ENCODE results near the gene ARHGAP18. TPM values are rescaled to one million over a fixed set of nuclear protein-coding genes. Genes with fewer than 3 reads are reported as not detected.

ARHGAP18 gene
- total and polyA plus RNA-seq, 10 of the 15 experiments (the other 5 are each of a cell fraction or from before 2014, with no cell fraction given): 18.2 to 52.2 (median 31.7) TPM

DNA sequence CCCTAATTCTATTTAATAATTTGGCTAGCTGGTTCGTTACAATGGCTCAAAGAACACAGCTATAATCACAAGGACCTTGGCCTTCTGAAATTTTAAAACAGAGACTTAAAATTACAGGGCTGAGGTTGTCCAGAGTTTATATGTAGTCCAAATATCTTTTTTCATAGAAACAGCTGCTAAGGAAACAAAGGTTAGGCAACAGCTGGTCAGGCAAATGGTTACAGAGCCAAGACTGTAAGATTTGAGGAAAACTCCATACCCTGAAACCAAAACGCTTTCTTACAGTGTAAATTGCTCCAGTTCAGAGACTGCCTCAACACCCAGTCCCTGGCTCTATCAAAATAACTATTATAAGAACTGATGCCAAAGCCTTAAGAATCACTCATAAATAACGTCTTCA is 9.7 kb upstream of the ARHGAP18 start:
- SMC1A ChIA-PET (ENCODE audit: uncharacterized antibody, unreplicated experiment): interaction anchor here (0.6 to 17.6 kb wide), 12 partner anchors 9 to 130 kb away, joined by 3 to 247 read pairs (median 4); partner anchors contain the start of gene ARHGAP18
- H3K9me3 ChIP-seq (replicated peaks; ENCODE audit: control insufficient read depth, insufficient read depth, low read length): no peaks in the 10 kb centered on the region
- H3K27ac ChIP-seq (ENCODE audit: control insufficient read depth, insufficient read depth): no peak overlapping the region
- H3K4me2 ChIP-seq (ENCODE audit: control insufficient read depth, insufficient read depth): no peak overlapping the region
- H3K79me2 ChIP-seq (ENCODE audit: control insufficient read depth, insufficient read depth, low read length): no peaks in the 10 kb centered on the region
- intact Hi-C loops (cut with micrococcal nuclease; ENCODE audit: unreplicated experiment) (no loop called here), in situ Hi-C loops (cut with MboI) (no loop called here)
- no peaks in the 10 kb centered on the region for H3K36me3 ChIP-seq (ENCODE audit: control insufficient read depth in 2 of 2, insufficient read depth in 2 of 2, low read length in 1 of 2)
- DNase-seq (ENCODE audit: low read depth, low spot score) (no peak), FAIRE-seq (no peak), ATAC-seq (no peak)
- no peak overlapping the region for H3K9ac ChIP-seq (ENCODE audit: control insufficient read depth, insufficient read depth, low read length)
- no peaks in the 10 kb centered on the region for H3K27me3 ChIP-seq (replicated peaks in 1 of 2; ENCODE audit: control insufficient read depth in 2 of 2, insufficient read depth in 2 of 2, low read length in 1 of 2)
- no peaks in the 10 kb centered on the region for H3K4me1 ChIP-seq (ENCODE audit: control insufficient read depth, insufficient read depth, low read length)
- TF ChIP-seq FOXM1 (IDR thresholded peaks at IDR 0.05; ENCODE audit: low read depth, low read length) (no peak), ZNF622 (IDR thresholded peaks at IDR 0.05) (no peak), ZNF217 (IDR thresholded peaks at IDR 0.05) (no peak), SUPT20H (IDR thresholded peaks at IDR 0.05; ENCODE audit: borderline replicate concordance, control insufficient read depth, low read depth, low read length) (no peak), E2F4 (IDR thresholded peaks at IDR 0.05; ENCODE audit: low read depth, low read length) (no peak), RBBP5 (conservative IDR thresholded peaks at IDR 0.05) (no peak), SMARCA5 (IDR thresholded peaks at IDR 0.05) (no peak), PAX8 (IDR thresholded peaks at IDR 0.05) (no peak), RAD21 (IDR thresholded peaks at IDR 0.05; ENCODE audit: insufficient read depth, low read depth, low read length) (no peak), SREBF1 (IDR thresholded peaks at IDR 0.05; ENCODE audit: low read length) (no peak), RAD51 (IDR thresholded peaks at IDR 0.05) (no peak), ZNF24 (IDR thresholded peaks at IDR 0.05) (no peak), MYC (IDR thresholded peaks at IDR 0.05; ENCODE audit: insufficient read depth, insufficient read length, insufficient replicate concordance, low read length, severe bottlenecking) (no peak), USF2 (IDR thresholded peaks at IDR 0.05; ENCODE audit: borderline replicate concordance, low read depth, low read length) (no peak), NR2C2 (IDR thresholded peaks at IDR 0.05; ENCODE audit: borderline replicate concordance, control insufficient read depth, insufficient read length, low read depth) (no peak)
- BruUV-seq (replicated peaks): no TSS peak
- CTCF ChIA-PET: interaction anchor here (0.9 to 2.2 kb wide), 9 partner anchors 8 to 302 kb away, joined by 3 to 15 read pairs (median 4); partner anchors contain the start of gene ARHGAP18
- no peaks in the 10 kb centered on the region for H4K20me1 ChIP-seq (ENCODE audit: control insufficient read depth, insufficient read depth)
- H3K4me3 ChIP-seq: no peak overlapping the region
- H2AFZ ChIP-seq (ENCODE audit: control insufficient read depth, low read depth, low read length): no peak overlapping the region
- POLR2A ChIA-PET: interaction anchor here (1.9 to 2.7 kb wide), 2 partner anchors 10 to 24 kb away, joined by 5 to 8 read pairs; partner anchors contain the start of gene ARHGAP18
- RAD21 ChIA-PET (ENCODE audit: unreplicated experiment): interaction anchor here (0.6 to 4.3 kb wide), 6 partner anchors 9 to 121 kb away, joined by 3 to 17 read pairs (median 4); partner anchors contain the start of gene ARHGAP18
- 69% methylated on average over 3 of the region's 3 CpGs for WGBS (ENCODE audit: insufficient coverage, insufficient replicate concordance, low lambda C conversion rate, missing lambda C conversion rate)

Data from GM12878 (cell line).